Muscle layer of colon (tissue), 2 donors: Measurements from ENCODE around the gene S100A5.
"Not testable (repeated sequence)": the region's sequence is repeated elsewhere in the genome, so short reads cannot be mapped to it uniquely, and the experiment has no call there.

Experiments
- H3K27ac ChIP-seq: one replicate; pipeline ENCODE4 v1.7.0; 2013; ENCODE audit warnings: low read depth, mild to moderate bottlenecking, low read length, moderate library complexity
- H3K27me3 ChIP-seq, 2 donors: one replicate each; pipeline ENCODE4 v1.7.0; 2013; ENCODE audit warnings: low read length in 2 of 2, mild to moderate bottlenecking in 2 of 2; ENCODE audit not compliant: insufficient read depth in 2 of 2, control insufficient read depth in 1 of 2
- H3K36me3 ChIP-seq: one replicate; pipeline ENCODE4 v1.7.0; 2013; ENCODE audit warnings: mild to moderate bottlenecking, low read length; ENCODE audit not compliant: insufficient read depth
- H3K4me1 ChIP-seq: one replicate; pipeline ENCODE4 v1.7.0; 2013; ENCODE audit warnings: mild to moderate bottlenecking, low read length; ENCODE audit not compliant: insufficient read depth
- H3K4me3 ChIP-seq, 2 donors: one replicate each; pipeline ENCODE4 v1.7.0; 2013; ENCODE audit warnings: low read length in 2 of 2, low read depth in 1 of 2, mild to moderate bottlenecking in 1 of 2, moderate library complexity in 1 of 2
- H3K9ac ChIP-seq: one replicate; pipeline ENCODE4 v1.7.0; 2013; ENCODE audit warnings: low read length
- H3K9me3 ChIP-seq: one replicate; pipeline ENCODE4 v1.7.0; 2013; ENCODE audit warnings: mild to moderate bottlenecking, low read length
- donor health status: abdominal sarcoma.
- donor health status: Adenocarcinoma of cecum.

Gene S100A5

DNA sequence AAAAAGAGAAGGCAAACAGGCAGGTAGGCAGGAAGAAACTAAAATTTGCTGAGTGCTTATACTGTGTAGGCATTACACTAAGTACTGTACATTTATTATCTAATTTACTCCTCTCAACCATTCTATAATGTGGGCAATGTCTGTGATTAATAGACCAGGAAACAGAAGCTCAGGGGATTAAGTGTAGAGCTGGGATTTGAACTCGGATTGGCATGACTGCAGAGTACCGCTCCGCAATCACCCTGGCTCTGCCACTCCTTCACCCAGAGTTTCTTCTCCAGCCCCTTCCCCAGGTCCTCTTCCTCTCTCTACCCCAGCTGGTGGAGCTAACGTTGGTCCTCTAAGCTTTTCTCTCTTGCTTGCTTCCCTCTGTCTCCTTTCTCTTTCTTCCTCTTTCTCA, 36.4 kb upstream of the S100A5 start:
- Histone ChIP-seq H3K9ac (no peak overlapping the region), H3K36me3 (no peaks in the 10 kb centered on the region)

DNA sequence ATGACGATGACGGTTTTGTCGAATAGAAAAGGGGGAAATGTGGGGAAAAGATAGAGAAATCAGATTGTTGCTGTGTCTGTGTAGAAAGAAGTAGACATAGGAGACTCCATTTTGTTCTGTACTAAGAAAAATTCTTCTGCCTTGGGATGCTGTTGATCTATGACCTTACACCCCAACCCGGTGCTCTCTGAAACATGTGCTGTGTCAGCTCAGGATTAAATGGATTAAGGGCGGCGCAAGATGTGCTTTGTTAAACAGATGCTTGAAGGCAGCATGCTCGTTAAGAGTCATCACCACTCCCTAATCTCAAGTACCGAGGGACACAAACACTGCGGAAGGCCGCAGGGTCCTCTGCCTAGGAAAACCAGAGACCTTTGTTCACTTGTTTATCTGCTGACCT, 34.8 kb upstream of the S100A5 start:
- not testable (repeated sequence) for H3K36me3 ChIP-seq, H3K27me3 ChIP-seq, H3K9ac ChIP-seq, H3K9me3 ChIP-seq, H3K4me3 ChIP-seq, H3K27ac ChIP-seq, H3K4me1 ChIP-seq

More for the DNA sequence above, 36.4 kb upstream of the S100A5 start:
- H3K9me3 ChIP-seq: no peaks in the 10 kb centered on the region
- H3K4me3 ChIP-seq: no peak overlapping the region
- peaks cover 5% of the 10 kb centered on the region for H3K4me1 ChIP-seq
- no peaks in the 10 kb centered on the region for H3K27me3 ChIP-seq
- H3K27ac ChIP-seq: no peak overlapping the region

GRCh38 chr1:153575081-153575491, 34.4 kb upstream of the S100A5 start:
- H3K27me3 ChIP-seq, H3K27ac ChIP-seq: not testable (repeated sequence)

DNA sequence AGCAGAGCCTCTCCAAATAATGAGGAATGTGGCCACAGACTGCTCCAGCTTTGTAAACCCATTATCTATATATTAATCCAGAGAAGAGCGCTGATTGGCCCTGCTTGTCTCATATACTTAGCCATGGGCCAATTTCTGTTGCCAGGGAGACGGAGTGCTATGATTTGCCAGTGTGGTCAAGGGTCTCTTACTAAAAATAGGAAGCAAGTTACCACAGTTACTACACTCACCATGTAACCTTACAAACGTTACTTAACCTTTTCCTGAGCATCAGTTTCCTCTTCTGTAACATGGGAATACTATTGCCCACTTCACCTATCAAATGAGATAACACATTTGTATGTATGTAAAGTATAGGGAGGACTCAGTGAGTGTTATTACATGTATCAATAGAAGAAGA, 32.6 kb upstream of the S100A5 start:
- H3K27ac ChIP-seq: no peak overlapping the region
- H3K4me1 ChIP-seq: peaks cover 11% of the 10 kb centered on the region
- H3K9ac ChIP-seq: no peak overlapping the region

More at GRCh38 chr1:153575081-153575491, 34.4 kb upstream of the S100A5 start:
- not testable (repeated sequence) for H3K4me3 ChIP-seq, H3K9me3 ChIP-seq, H3K36me3 ChIP-seq, H3K4me1 ChIP-seq, H3K9ac ChIP-seq

GRCh38 chr1:153572569-153573015, 31.9 kb upstream of the S100A5 start:
- no peaks in the 10 kb centered on the region for H3K9me3 ChIP-seq
- no peak overlapping the region for H3K27ac ChIP-seq
- peaks cover 19% of the 10 kb centered on the region for H3K4me1 ChIP-seq
- H3K27me3 ChIP-seq: no peaks in the 10 kb centered on the region
- no peak overlapping the region for H3K9ac ChIP-seq
- no peak overlapping the region for H3K4me3 ChIP-seq
- no peaks in the 10 kb centered on the region for H3K36me3 ChIP-seq

More for the DNA sequence above, 32.6 kb upstream of the S100A5 start:
- Histone ChIP-seq H3K4me3 (no peak overlapping the region), H3K27me3 (no peaks in the 10 kb centered on the region), H3K9me3 (no peaks in the 10 kb centered on the region), H3K36me3 (no peaks in the 10 kb centered on the region)

DNA sequence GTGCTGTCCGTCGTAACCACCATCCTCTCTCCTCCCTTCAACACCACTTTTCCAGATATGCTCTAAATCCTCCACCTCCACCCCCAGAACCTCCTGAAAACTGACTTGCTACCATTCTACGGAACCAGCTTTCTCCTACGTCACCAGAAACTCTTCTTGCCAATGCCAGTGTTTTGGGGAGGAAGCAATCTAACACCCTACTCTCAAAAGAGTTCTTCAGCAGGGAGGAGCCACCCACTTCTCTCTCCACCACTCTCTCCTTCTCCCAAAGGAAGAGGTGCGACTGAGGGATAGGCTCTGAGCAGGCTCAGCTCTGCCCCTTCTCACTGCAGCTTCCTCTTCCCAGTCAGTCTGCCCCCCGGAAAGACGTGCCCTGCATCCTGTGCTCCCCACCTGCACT, 31.0 kb upstream of the S100A5 start:
- H3K36me3 ChIP-seq: no peaks in the 10 kb centered on the region
- no peak overlapping the region for H3K4me3 ChIP-seq
- no peak overlapping the region for H3K9ac ChIP-seq
- H3K27ac ChIP-seq: no peak overlapping the region
- peaks cover 25% of the 10 kb centered on the region for H3K4me1 ChIP-seq
- no peaks in the 10 kb centered on the region for H3K27me3 ChIP-seq
- no peaks in the 10 kb centered on the region for H3K9me3 ChIP-seq

DNA sequence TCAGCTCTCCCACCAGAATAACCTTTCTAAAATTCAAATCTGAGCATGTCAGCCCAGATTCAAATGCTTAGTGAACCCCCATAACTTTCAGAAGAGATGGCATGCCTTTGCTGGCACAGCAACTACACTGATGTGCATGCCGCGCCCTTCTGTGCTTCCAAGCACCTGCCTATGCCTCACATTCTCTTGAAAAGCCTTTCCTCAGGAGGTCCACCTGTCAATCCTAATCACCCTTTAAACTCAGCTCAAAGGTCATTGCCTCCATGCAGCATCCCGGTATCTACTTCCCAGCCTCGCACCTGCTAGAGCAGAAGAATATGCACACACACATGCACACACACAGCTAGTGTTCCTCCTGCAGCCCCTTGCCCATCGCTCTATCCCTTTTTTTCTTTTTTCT, 30.1 kb upstream of the S100A5 start:
- no peaks in the 10 kb centered on the region for H3K27me3 ChIP-seq
- no peak overlapping the region for H3K27ac ChIP-seq
- H3K4me1 ChIP-seq: peaks cover 34% of the 10 kb centered on the region
- no peak overlapping the region for H3K4me3 ChIP-seq
- H3K36me3 ChIP-seq: no peaks in the 10 kb centered on the region
- no peak overlapping the region for H3K9ac ChIP-seq
- H3K9me3 ChIP-seq: no peaks in the 10 kb centered on the region

- Histone ChIP-seq H3K36me3 (no peaks in the 10 kb centered on the region), H3K9me3 (no peaks in the 10 kb centered on the region), H3K27ac (no peak overlapping the region), H3K9ac (no peak overlapping the region), H3K4me3 (no peak overlapping the region), H3K27me3 (no peaks in the 10 kb centered on the region), H3K4me1 (peaks cover 41% of the 10 kb centered on the region)
These were observed 28.7 kb upstream of the S100A5 start for GRCh38 chr1:153569465-153569864.

GRCh38 chr1:153568367-153569099, 27.8 kb upstream of the S100A5 start:
- Histone ChIP-seq H3K4me1 (peaks cover 41% of the 10 kb centered on the region), H3K9ac (peak overlapping the region; percentile 35), H3K4me3 (peak overlapping the region; percentile 28 to 75), H3K27me3 (no peaks in the 10 kb centered on the region), H3K27ac (peak overlapping the region; percentile 45), H3K36me3 (no peaks in the 10 kb centered on the region), H3K9me3 (no peaks in the 10 kb centered on the region)

DNA sequence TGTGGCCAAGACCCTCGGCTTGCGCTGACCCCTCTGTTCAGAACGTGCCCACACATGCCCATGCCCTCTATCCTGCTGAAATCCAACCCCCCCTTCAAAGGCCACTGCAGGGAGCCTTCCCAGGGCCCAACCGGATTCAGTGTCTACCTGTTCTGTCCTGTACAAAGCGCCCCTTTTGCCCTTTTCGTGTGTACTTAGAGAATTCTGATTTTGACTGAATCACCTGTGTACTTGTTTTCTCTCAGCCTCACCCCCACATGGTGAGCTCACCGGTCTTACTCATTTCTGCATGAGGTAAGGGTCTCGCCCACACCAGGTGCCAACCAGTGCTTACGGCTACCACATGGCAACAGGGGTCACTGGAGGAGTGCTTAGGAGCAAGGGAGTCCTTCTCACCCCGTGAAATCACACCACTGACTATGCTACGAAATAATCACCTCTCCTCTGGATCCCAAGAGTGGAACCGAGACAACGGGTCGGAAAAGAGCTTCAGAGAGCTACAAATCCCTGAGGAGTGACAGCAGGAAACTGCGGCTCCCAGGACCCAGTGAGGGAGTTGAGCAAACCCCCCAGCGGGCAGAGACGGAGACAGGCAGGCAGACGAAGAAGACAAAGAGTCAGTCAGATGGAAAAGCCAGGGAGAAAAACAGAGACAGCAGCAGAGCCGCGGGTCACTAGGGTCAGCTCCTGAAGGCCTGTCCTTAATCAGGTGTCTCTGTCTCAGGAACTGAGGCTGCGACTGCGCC, 27.1 kb upstream of the S100A5 start:
- H3K4me1 ChIP-seq: peaks cover 37% of the 10 kb centered on the region
- peak overlapping the region; percentile 28 to 75 for H3K4me3 ChIP-seq
- H3K27me3 ChIP-seq: no peaks in the 10 kb centered on the region

GRCh38 chr1:153566414-153567371, 26.0 kb upstream of the S100A5 start:
- Histone ChIP-seq H3K4me3 (peak overlapping the region in 1 of 2 donors; percentile 20), H3K36me3 (no peaks in the 10 kb centered on the region), H3K4me1 (peaks cover 36% of the 10 kb centered on the region), H3K9me3 (no peaks in the 10 kb centered on the region), H3K27me3 (no peaks in the 10 kb centered on the region), H3K27ac (peak overlapping the region; percentile 84), H3K9ac (peak overlapping the region; percentile 11)

More for the DNA sequence above, 27.1 kb upstream of the S100A5 start:
- peak overlapping the region; percentile 35 for H3K9ac ChIP-seq
- no peaks in the 10 kb centered on the region for H3K9me3 ChIP-seq
- peak overlapping the region; percentile 45 for H3K27ac ChIP-seq
- H3K36me3 ChIP-seq: no peaks in the 10 kb centered on the region
